Measurements from ENCODE around the gene LYPD6B.

DNA sequence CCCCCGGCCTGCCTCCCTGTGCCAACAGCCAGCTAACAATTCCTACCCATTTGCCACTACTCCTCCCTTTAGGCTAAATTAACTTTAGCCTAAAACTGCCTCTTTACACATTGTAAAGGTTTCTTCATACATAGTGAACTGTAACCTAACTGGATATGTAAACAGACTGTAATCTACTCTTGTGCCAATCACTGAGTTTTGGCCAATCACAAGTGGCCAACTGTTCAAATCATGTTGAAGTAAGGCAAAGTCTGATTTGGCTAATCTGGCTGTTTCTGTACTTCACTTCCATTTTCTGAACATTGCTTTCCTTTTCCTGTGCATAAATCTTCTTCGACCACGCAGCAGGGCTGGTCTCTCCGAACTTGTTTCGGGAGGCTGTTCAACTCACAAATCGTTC is 188.3 kb downstream of the LYPD6B start:
- TF ChIP-seq CTCF (IDR thresholded peaks at IDR 0.05; ENCODE audit: low read length) = no peak
- TF ChIP-seq EZH2 (optimal IDR thresholded peaks at IDR 0.05; ENCODE audit: low read depth, low read length) = no peak
